ENCODE results near the gene ZSWIM6.

DNA sequence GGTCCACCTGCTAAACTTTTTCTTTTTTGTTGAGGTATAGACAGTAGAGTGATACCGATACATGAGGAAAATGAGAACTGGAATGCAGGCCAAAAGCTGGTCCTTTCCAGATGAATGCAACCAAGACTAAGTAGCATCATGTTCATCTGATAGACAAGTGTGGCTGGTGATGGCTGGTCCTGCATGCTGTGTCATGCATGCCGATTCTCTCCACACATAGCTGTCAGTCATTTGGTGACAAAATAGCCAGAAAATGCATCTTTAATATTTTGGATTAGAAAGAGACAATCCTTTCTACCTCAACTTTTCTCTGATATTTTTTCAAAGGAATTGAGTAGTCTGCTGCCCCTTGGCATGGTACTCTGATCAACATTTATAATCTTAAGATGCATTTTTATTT is 49.9 kb downstream of the ZSWIM6 start:
- TF ChIP-seq, protein P1, sequence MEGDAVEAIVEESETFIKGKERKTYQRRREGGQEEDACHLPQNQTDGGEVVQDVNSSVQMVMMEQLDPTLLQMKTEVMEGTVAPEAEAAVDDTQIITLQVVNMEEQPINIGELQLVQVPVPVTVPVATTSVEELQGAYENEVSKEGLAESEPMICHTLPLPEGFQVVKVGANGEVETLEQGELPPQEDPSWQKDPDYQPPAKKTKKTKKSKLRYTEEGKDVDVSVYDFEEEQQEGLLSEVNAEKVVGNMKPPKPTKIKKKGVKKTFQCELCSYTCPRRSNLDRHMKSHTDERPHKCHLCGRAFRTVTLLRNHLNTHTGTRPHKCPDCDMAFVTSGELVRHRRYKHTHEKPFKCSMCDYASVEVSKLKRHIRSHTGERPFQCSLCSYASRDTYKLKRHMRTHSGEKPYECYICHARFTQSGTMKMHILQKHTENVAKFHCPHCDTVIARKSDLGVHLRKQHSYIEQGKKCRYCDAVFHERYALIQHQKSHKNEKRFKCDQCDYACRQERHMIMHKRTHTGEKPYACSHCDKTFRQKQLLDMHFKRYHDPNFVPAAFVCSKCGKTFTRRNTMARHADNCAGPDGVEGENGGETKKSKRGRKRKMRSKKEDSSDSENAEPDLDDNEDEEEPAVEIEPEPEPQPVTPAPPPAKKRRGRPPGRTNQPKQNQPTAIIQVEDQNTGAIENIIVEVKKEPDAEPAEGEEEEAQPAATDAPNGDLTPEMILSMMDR (IDR thresholded peaks at IDR 0.05; ENCODE audit: insufficient read depth, low read length, poor library complexity, severe bottlenecking), result no peak
- TF ChIP-seq EZH2phosphoT487 (conservative IDR thresholded peaks at IDR 0.05; ENCODE audit: low read length), result no peak
